ENCODE results near the gene DPP9.
A peak's percentile ranks its signal among the peaks of the same experiment; 100 is the strongest.
"Not testable (repeated sequence)": the region's sequence is repeated elsewhere in the genome, so short reads cannot be mapped to it uniquely, and the experiment has no call there.

Gene DPP9

DNA sequence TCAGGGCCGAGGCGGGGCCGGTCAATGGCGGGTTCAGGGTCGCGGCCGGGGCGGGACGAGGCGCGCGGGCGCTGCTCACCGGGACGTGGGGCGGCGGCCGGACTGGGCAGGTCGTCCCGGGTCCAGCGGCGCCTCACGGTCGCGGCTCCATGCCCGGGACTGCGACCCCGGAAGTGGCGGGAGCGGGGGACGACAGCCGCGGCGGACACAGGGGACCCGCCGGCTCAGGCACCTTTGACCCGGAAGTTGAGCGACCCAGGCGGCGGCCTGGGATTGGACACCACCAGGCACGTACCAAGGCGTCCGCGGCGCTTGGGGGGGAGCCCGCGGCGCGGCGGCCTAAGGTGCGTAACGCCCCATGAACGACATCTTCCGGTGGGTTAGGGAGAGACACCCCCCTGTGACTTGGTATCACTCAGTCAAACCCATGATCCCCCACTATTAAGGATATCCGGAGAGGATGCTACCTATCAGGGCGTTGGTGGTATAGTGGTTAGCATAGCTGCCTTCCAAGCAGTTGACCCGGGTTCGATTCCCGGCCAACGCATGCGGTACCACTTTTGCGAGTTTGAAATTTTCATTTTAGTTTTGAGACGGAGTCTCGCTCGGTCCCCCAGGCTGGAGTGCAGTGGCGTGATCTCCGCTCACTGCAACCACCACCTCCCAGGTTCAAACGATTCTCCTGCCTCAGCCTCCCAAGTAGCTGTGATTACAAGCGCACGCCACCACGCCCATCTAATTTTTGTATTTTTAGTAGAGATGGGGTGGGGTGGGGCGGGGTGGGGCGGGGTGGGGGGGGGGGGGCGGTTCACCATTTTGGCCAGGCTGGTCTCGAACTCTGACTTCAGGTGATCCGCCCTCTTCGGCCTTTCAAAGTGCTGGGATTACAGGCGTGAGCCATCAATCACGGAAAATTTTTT lies at the start of gene DPP9:
Gene DPP9, minus strand, starts transcription at position 248 of the 920 bp plus-strand sequence. CDS start 3,936 bp downstream, outside the sequence.
- peak; percentile 72 to 99 (median 93) for DNase-seq

DNA sequence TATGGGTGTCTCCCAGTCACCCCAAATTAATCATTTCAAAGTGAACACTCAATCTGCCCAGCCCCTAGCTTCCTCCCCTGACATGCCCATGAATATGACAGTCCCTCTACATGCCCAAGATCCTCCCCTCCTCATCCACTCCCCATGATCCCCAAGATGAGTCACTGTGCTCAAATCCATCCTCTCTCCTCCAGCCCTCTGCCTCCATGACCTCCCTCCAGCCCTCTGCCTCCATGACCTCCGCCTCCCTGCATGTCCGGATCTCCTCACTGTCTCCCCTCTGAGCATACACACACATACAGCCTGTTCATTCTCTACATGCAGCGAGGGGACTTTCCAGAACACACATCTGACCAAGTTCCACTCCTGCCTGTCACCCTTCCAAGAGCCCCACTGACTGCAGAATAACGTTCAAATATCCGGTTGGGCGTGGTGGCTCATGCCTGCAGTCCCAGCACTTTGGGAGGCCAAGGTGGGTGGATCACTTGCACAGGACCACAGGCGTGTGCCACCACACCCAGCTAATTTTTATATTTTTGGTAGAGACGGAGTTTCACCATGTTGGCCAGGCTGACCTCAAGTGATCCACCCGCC lies 49.5 kb upstream of the DPP9 start:
- DNase-seq = no peak

DNA sequence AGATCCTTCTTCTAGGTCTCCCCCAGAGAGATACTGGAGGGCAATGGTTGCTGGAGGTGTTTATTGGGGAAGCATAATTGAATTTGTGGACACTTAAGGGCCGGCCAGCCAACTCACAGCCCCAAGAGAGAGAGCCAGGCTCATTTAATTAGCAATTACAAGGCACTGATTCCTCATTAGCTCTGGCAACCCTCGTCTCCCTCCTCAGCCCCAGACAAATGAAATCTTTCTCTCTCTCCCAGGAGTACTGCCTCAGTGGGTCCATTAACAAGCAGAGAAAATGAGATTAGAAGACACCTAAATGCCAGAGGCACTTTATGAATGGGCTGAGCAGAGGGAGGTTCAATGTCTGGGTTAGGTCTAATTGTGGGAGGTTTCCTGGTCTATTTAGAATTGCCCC lies 48.9 kb upstream of the DPP9 start:
- DNase-seq = no peak

DNA sequence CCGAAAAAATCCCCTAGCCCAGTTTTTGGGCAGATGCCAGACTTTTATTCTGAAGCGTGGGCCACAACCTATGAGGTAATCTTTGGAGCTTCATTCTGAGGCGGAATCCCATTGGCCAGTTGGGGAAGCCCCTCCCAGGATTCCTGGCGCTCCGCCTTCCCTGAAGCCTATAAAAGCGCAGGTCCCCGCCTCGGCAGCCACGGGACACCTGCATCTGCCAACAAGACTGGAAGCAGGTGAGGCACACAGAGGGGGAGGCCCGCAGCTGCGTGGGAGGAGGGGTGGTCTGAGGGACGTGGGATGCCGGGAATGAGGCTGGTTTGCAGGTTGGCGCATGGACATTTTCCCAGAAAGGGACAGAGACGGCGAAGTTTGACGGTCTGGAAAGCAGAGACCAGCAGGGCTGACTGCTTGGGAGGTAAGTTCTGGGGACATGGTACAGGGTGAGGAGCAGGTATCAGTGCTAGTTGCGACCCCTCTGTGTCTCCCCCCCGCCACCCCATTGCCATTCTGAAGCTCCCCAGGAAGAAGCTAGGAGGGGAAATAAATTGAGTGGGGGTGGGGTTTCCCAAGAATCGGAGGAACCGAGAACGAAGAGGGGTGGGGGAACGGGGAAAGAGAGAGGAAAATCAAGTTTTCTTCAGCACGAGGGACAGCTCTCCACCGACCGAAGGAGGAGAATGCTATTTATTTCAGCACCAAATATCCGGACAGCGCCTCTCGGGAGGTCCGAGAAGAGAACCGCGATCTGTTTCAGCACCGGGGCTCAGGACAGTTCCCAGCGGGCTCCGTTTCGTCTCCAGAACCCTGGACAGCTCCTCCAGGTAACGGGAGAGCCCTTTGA lies 45.5 kb upstream of the DPP9 start:
- DNase-seq = peak in 52 of 56 donors; percentile 6 to 89 (median 56)

DNA sequence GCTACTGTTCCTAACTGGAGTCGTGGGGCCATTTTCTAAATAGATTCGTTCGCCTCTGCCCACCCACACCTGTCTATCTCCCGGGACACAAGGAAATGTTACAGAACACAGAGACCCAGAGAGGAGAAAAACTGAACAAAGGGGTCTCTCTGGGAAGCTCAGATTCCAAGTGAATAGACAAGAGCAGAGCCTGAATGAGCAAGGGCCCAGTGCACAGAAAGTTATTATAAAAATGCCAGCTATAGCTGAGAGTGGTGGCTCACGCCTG lies 40.7 kb upstream of the DPP9 start:
- DNase-seq = no peak

DNA sequence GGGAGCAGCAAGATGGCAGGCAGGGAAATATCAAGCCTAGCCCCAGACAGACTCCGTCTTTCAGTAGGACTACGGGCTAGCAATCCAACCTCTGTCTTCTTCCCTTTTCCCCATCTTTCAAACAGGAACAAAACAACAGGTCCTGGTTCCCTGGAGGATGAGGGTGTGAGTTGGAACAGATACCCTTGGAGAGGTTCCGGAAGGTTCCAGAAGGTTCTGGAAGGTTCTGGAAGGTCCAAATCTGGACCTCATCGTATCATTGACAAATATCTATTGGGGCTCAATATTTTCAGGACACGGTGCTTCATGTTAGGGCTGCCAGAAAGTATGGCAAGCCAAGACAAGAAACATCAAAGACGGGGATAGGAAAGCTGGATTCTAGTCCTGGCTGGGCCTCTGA lies 39.4 kb upstream of the DPP9 start:
- DNase-seq = peak in 1 of 56 donors; percentile 38

DNA sequence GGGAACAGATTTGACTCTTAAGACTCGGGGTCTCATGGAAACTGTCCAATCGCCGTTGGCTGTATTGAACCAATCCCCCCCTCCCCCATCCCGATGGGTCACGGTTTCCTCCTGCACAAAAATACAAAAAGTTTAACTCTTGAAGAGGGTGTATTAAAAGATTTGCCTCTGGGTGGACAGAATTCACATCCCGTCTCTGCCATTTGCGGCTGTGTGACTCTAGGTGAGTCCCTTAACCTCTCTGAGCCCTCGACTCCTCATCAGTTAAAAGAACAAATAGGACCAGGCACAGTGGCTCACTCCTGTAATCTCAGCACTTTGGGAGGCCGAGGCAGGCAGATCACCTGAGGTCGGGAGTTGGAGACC lies 36.6 kb upstream of the DPP9 start:
- no peak for DNase-seq

DNA sequence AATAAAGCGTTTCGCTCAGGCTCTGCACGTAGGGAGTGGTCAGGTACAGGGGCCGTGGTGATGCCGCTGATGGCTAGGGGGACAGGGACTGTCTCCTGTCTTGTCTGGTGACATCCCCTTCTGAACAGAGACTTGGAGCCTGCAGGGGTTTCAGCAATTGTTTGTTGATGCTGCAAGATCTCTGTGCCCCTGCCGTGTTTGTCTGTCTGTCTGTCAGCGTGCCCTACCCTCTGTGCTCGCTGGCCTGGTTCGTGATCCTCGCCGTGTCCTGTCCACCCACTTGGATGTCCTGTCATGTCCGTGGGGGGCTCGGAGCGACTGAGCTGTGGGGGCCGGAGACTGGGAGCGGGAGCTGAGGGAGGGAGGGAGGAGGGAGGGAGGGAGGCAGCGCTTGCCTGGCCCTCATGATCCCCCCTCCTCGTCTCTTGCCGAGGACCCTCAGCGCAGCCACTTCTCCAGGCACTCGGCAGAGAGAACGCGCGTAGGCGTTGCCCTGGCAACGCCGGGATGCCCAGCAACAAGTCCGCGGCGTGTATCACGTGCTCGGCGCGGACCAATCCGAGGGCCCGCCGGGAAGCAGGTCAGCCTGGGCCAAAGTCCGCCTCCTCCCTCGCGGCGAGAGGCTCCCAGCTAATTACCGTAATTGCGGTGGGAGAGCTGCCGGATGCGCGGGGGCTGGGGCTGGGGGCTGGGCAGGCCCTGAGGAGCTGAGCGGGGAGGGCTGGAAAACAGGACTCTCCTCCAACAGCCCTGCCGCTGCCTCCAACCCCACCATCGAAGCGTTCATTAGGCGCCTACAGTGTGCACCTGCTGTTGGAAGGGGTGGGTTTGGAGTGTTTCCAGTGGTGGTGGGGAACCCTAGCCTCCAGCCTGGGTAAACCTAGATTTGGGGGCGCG lies 36.0 kb upstream of the DPP9 start:
- DNase-seq = peak; percentile 36 to 94 (median 81)

DNA sequence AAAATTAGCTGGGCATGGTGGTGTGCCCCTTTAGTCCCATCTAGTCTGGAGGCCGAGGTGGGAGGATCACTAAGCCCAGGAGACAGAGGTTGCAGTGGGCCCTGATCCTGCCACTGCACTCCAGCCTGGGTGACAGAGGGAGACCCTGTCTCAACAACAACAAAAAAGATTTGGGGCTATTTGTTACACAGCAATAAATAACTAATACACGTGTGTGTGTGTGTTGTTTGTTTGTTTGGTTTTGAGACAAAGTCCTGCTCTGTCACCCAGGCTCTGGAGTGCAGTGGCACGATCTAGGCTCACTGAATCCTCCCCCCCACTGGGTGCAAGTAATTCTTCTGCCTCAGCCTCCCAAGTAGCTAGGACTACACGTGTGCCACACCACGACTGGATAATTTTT lies 35.0 kb upstream of the DPP9 start:
- DNase-seq = no peak

DNA sequence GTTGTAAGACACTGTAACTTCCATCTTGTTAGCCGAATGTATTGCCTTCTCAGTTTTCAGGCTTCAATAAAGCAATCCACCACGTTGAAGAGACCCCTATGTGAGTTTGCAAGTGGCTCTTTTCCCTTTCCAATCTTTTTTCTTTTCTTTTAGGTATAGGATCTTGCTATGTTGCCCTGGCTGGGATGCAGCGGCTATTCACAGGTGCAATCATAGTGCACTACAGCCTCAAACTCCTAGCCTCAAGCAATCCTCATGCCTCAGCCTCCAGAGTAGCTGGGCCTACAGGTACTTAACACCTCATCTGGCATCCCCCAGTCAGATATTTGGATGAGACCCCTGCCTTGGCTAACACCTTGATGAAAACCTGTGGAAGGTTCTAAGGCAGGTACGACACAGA lies 34.4 kb upstream of the DPP9 start:
- no peak for DNase-seq

DNA sequence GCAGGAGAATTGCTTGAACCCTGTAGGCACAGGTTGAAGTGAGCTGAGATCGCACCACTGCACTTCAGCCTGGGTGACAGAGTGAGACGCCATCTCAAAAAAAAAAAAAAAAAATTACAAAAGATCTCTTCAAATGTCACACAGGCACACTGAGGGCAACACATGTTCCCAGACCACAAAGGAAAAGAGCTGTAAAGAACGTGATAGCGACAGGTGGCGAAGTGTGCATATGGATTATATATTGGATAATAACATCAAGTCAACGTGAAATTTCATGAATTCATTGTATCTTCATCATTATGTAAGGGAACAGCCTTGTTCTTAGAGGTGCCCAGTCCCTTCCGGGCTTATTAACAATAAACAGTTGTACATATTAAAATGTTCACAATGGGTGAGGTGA lies 31.8 kb upstream of the DPP9 start:
- no peak for DNase-seq

DNA sequence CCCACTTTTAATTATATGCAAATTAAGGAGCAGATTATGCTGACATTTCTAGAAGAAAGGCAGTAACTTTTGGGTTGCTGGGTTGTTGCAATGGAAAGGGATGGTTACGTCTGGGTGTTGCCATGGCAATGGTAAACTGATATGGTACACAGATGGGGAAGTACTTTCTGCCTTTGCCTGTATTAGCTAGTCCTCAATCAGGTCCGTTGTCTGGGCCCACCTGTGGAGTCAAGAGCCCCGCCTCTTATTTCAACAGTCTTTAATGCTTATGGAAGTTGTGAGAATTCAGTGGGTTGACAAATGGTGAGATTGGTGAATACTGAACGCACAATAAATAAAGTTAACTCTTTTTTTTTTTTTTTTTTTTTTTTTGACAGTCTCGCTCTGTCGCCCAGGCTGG lies 30.6 kb upstream of the DPP9 start:
- peak in 1 of 56 donors; percentile 21 for DNase-seq

DNA sequence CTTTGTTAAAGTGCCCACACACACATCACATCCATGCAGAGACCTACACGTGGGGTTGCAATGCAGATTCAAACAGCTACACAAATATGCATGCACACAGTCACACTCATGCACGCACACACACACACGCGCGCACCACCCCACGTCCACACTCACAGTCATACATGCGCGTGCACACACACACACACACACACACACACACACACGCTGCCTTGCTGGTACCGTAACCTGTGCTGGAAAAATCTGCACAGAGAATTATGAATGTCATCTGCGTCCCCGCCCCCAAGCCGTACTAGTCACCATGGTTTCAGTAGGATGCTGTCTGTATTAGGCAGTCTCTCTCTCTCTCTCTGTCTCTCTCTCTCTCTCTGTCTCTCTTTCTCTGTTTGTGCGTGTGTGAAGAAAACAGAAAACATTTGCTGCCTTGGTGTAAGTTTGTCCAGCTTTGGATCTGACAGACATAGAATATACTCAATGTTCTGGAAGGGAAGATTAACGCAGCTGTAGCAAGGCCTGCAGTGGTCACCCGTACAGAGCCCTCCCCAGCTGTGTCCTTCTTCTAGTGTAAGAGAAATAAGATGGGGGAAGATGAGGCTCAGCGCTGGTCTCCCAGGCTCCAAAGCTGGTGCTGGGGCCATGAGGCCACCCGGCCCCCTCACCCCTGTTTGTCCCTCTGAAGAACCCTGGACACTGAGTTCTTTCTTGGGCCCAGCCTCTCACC lies 26.4 kb upstream of the DPP9 start:
- DNase-seq = peak in 32 of 56 donors; percentile 13 to 81 (median 44)

DNA sequence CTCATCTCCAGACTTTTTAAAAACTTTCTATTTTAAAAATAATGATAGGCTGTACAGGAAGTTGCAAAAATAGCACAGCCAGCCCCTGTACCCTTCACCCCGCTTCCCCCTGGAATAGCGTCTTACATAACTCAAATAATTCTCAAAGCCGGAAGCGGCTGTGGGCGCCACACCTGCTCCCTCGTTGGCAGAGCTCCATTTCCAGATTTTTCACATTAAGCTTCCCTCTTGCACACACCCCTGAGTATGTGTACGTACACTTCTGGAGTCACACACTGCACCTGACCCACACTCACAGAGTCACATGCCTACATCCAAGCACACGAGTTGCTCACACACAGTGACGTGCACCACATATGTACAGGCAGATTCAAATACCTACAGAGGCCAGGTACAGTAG lies 24.9 kb upstream of the DPP9 start:
- DNase-seq = peak in 21 of 56 donors; percentile 7 to 66 (median 37)

DNA sequence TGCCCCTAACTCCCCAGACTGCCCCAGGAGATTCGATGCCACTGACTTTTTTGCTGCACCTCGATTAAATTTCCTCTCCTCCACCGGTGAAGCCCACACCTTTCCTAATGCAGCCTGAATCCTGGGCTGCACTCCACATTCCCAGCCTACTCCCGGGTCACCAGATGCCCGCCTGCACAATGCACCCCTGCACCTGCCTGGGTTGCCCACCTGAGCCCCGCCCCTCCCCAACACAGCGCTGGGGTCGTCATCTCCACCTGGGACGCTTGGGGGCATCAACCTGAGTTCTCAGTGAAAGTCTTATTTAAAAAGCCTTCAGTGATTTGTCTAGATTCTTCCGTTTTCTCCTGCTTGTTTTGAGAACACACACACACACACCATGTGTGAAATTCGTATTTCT lies 24.5 kb upstream of the DPP9 start:
- DNase-seq = peak in 1 of 56 donors; percentile 25

DNA sequence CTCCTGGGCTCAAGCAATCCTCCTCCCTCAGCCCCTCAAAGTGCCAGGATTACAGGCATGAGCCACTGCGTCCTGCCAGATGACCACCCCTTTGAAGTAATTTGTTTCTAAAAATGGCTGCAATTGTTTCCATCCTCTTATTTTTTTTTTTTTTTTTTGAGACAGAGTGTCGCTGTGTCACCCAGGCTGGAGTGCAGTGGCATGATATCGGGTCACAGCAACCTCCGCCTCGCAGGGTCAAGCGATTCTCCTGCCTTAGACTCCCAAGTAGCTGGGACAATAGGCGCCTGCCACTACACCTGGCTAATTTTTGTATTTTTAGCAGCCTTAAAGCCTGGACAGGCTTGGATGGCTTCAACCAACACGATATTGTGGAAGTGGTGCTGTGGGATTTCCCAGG lies 22.3 kb upstream of the DPP9 start:
- DNase-seq = no peak

DNA sequence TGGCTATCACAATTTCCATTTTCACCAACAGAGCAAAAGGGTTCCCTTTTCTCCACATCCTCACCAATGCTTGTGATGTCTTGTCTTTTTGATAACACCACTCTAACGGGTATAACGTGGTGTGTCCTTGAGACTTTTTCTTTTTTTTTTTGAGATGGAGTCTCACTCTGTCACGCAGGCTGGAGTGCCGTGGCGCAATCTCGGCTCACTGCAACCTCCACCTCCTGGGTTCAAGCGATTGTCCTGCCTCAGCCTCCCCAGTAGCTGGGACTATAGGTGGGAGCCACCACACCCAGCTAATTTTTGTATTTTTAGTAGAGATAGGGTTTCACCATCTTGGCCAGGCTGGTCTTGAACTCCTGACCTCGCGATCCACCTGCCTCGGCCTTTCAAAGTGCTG lies 21.5 kb upstream of the DPP9 start:
- DNase-seq = not testable (repeated sequence)

DNA sequence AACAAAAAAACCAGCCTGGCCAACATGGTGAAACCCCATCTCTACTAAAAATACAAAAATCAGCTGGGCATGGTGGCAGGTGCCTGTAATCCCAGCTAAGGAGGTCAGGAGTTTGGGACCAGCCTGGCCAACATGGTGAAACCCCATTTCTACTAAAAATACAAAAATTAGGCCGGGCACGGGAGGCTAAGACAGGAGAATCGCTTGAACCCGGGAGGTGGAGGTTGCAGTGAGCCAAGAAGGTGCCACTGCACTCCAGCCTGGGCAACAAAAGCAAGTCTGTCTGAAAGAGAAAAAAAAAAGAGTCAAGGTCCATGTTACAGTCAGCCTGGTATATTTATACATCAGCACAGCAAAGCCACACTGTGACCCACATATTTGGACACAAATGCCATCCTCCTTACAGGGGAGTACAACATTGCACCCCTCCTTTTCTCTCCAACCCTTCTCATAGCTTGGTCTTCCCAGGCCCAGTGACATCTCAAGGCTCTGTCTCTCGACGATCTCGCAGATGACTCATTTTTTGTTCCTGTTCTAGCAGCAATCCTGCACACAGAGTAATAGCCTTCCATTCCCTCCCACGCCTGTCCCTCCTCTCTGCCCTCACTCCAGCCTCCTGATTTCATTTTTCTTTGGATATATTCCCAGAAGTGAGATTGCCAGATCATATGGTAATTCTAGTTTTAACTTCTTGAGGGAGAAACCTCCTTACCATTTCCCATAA lies 21.0 kb upstream of the DPP9 start:
- peak in 5 of 56 donors; percentile 4 to 34 (median 7) for DNase-seq

Measured in nucleus accumbens (tissue), 56 donors.